Endothelial cell (in vitro differentiated cells): ENCODE results near the gene CDADC1. TPM values are rescaled to one million over a fixed set of nuclear protein-coding genes. Genes with fewer than 3 reads are reported as not detected.

Source experiments
- DNase-seq: peaks from one replicate; pipeline ENCODE4 v3.0.0; 2021; ENCODE audit warnings: low spot score
- H3K27ac Mint-ChIP-seq: one replicate; pipeline ENCODE4 v1.8.0; 2021; ENCODE audit warnings: mixed read lengths, inconsistent platforms; ENCODE audit not compliant: unreplicated experiment
- H3K27me3 Mint-ChIP-seq: one replicate; pipeline ENCODE4 v1.8.0; 2021; ENCODE audit warnings: mild to moderate bottlenecking, moderate library complexity, mixed read lengths, inconsistent platforms; ENCODE audit not compliant: unreplicated experiment
- H3K36me3 Mint-ChIP-seq: one replicate; pipeline ENCODE4 v1.8.0; 2021; ENCODE audit warnings: mild to moderate bottlenecking, low read depth, mixed read lengths, inconsistent platforms; ENCODE audit not compliant: unreplicated experiment
- H3K4me1 Mint-ChIP-seq: one replicate; pipeline ENCODE4 v1.8.0; 2021; ENCODE audit warnings: mild to moderate bottlenecking, mixed read lengths, inconsistent platforms; ENCODE audit not compliant: unreplicated experiment
- H3K4me3 Mint-ChIP-seq: one replicate; pipeline ENCODE4 v1.8.0; 2021; ENCODE audit warnings: mild to moderate bottlenecking, mixed read lengths, inconsistent platforms; ENCODE audit not compliant: unreplicated experiment
- H3K9me3 Mint-ChIP-seq: one replicate; pipeline ENCODE4 v1.8.0; 2021; ENCODE audit warnings: mixed read lengths, inconsistent platforms; ENCODE audit not compliant: unreplicated experiment
- CTCF ChIP-seq: fragments of 200-600 bp; sonication (generic); IDR thresholded peaks from one replicate; pipeline ENCODE4 v1.5.0; 2021; ENCODE audit warnings: antibody characterized with exemption; ENCODE audit not compliant: unreplicated experiment
- long read RNA-seq: library from polyadenylated mRNA; unstranded; transcript quantifications from one replicate; pipeline ENCODE4 v2.0.0, GENCODE V29; 2020; ENCODE audit not compliant: unreplicated experiment
- total RNA-seq: library from RNA; stranded (reverse); fragmentation: NEBNext Ultra II Directional; extraction: Animal tissue kit (Norgen Biotek cat#: 25700); gene quantifications from one replicate; pipeline ENCODE4 v1.2.1, GENCODE V29; 2021; ENCODE audit not compliant: unreplicated experiment

CDADC1 gene
- total RNA-seq = 5.1 TPM
- long read RNA-seq = 0 reads

DNA sequence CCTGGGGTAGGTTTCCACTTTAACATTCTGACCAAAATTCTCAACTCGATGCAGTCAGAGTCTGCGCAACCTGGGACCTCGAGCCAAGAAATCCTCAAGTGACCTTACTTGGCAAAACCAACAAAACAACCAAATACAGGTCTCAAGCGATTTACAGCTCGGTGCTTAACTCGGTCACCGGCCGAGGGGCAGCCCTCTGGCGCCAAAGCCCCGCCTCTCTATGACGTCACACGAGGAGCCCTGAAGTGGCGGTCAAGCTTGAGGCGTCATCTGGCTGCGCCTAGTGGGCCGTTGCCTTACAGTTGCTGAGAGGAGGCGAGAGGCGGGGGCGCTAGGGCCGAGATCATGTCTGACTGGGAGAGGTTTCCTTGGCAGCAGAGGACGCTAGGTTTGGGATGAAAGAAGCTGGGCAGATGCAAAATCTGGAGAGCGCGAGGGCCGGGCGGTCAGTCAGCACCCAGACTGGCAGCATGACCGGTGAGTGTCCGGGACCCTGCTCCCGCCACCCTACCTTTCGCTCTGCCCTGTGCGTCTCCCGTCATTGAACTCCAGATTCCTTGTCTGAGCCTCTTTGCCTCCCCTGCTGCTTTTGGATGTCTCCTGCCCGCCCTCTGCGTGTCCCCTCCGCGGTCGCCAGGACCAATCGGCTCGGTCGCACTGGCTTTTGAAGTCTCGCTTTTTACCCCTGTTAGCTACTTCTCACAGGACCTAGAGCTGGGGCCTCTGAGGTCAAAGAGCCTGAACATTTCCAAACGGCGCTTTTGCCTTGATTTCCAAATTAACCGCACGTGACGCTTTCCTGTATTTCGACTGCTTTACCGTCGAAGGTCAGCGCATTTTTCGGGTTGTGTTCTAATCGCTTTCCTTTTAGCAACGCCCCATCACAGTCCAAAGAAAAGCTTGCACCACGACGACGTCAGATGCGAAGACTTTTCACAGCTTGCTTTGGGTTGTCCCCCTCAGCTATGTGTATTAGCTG, at the start of gene CDADC1:
Gene CDADC1 (plus strand): TSS at position 283 of the 979 bp plus-strand sequence. CDS start 113 bp downstream, at position 396.
- Mint-ChIP-seq H3K4me3 (peak within 1 kb of the TSS; percentile 96), H3K27me3 (peaks cover 2% of the 10 kb centered on the region), H3K9me3 (no peaks in the 10 kb centered on the region), H3K27ac (peak within 1 kb of the TSS; percentile 94), H3K36me3 (peaks cover 9% of the 10 kb centered on the region), H3K4me1 (peaks cover 19% of the 10 kb centered on the region)
- no peak for TF ChIP-seq CTCF
- DNase-seq = peak; percentile 96

- DNase-seq = no peak
- no peak overlapping the region for H3K4me3 Mint-ChIP-seq
- peaks cover 2% of the 10 kb centered on the region for H3K27me3 Mint-ChIP-seq
- no peak overlapping the region for H3K27ac Mint-ChIP-seq
- peaks cover 21% of the 10 kb centered on the region for H3K36me3 Mint-ChIP-seq
- no peaks in the 10 kb centered on the region for H3K9me3 Mint-ChIP-seq
- no peaks in the 10 kb centered on the region for H3K4me1 Mint-ChIP-seq
- no peak for TF ChIP-seq CTCF
Observed at GRCh38 chr13:49206641-49207040, 41.1 kb upstream of the CDADC1 start.

DNA sequence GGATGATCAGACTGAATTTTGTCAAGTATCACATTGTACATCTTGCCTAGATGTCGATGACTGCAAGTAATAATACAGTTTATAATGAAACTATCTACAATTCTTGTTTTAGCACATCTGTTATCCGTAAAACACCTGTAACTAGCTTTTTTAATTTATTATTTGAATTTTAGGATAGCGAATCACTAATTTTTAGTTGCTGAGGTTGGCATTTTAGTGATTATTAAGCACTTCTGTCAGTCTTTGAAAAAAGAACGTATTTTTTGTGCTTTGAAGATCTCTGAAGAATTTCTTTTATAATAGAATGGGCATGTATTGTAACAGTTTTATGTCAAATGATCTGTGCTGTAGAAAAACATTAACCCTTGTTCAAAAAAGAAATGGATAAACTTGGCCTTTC, 39.1 kb upstream of the CDADC1 start:
- H3K27me3 Mint-ChIP-seq = peaks cover 2% of the 10 kb centered on the region
- no peak for TF ChIP-seq CTCF
- H3K36me3 Mint-ChIP-seq = peaks cover 18% of the 10 kb centered on the region
- no peak overlapping the region for H3K27ac Mint-ChIP-seq
- H3K4me1 Mint-ChIP-seq = no peaks in the 10 kb centered on the region
- H3K9me3 Mint-ChIP-seq = no peaks in the 10 kb centered on the region
- H3K4me3 Mint-ChIP-seq = no peak overlapping the region
- no peak for DNase-seq

DNA sequence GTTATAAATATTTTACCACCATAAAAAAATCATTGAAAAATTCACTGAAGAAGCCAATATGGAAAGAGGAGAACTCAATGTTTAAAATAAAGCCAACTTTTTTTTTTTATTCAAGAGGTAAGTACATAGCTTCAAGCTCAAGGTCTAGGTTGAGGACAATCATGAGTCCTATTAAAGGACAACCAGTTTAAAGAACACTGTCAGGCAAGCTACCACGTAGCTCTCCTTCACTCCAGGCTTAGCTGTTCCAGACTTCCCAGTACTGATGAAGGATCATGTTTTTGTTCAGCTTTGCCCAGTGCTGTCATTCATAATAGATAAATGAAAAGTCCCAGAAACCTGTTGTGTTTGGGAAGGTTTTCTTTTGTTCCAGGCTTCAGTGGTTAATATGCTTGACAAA, 37.6 kb upstream of the CDADC1 start:
- TF ChIP-seq CTCF = no peak
- Mint-ChIP-seq H3K27me3 (peaks cover 2% of the 10 kb centered on the region), H3K36me3 (peaks cover 12% of the 10 kb centered on the region), H3K4me3 (no peak overlapping the region), H3K27ac (no peak overlapping the region), H3K9me3 (no peaks in the 10 kb centered on the region), H3K4me1 (peaks cover 5% of the 10 kb centered on the region)
- DNase-seq = no peak

DNA sequence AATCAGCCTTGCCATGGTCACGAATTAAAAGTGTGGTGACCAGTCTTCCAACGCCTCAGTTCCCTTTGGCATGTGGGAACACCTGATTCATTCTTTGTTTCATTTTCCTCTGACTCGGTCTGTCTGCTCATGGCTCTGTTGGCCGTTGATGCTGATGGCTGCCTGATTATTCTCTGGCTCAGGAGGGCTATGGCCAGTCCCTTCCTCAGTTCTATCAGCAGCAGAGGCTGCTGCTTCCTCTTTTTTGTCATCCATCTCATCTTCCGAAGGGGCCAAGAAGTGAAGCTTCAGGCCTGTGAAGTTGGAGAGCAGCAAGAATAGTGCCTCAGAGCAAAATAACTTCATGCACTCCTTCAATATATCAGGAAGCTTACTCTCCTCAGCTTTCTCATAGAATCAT, 37.1 kb upstream of the CDADC1 start:
- Mint-ChIP-seq H3K4me3 (no peak overlapping the region), H3K4me1 (peaks cover 7% of the 10 kb centered on the region), H3K9me3 (no peaks in the 10 kb centered on the region), H3K27me3 (peaks cover 2% of the 10 kb centered on the region), H3K36me3 (peaks cover 12% of the 10 kb centered on the region), H3K27ac (no peak overlapping the region)
- TF ChIP-seq CTCF = no peak
- DNase-seq = no peak
